A673 (cell line): ENCODE measurements around the gene MALT1. TPM values are rescaled to one million over a fixed set of nuclear protein-coding genes. Genes with fewer than 3 reads are reported as not detected.

Source experiments
- BruUV-seq: library from RNA; stranded (reverse); fragments of 400-500 nt; replicated peaks from 2 replicates; lab custom pipeline; 2021; lab: Mats Ljungman, UMichigan
- CTCF ChIA-PET: fragments of 300-600 bp; sonication (Branson Sonifier 250); formaldehyde crosslinking; loops from one replicate; lab custom pipeline; 2022; ENCODE audit warnings: antibody characterized with exemption; lab: Charles Lee
- POLR2A ChIA-PET: fragments of 300-600 bp; sonication (Branson Sonifier 250); formaldehyde crosslinking; loops from one replicate; lab custom pipeline; 2022; ENCODE audit warnings: antibody characterized with exemption; ENCODE audit not compliant: low non-redundant PET; lab: Charles Lee
- DNase-seq: peaks from one replicate; pipeline ENCODE4 v3.0.0-alpha.2; 2015; ENCODE audit warnings: low spot score
- H3K27ac ChIP-seq: fragments of 200-600 bp; sonication (generic); 2 replicates; pipeline ENCODE4 v1.5.1; 2016; ENCODE audit warnings: mixed run types, low read depth, mild to moderate bottlenecking, mixed read lengths, antibody characterized with exemption, low read length; ENCODE audit not compliant: poor library complexity, severe bottlenecking
- H3K27me3 ChIP-seq: fragments of 200-600 bp; sonication (generic); replicated peaks from 2 replicates; pipeline ENCODE4 v1.6.1; 2017; ENCODE audit warnings: mixed run types, low read depth, mild to moderate bottlenecking, mixed read lengths, antibody characterized with exemption, low read length; ENCODE audit not compliant: insufficient read depth, poor library complexity
- H3K36me3 ChIP-seq: fragments of 200-600 bp; sonication (generic); 2 replicates; pipeline ENCODE4 v1.6.1; 2016; ENCODE audit warnings: mixed run types, mild to moderate bottlenecking, mixed read lengths, antibody characterized with exemption, low read length; ENCODE audit not compliant: insufficient read depth, poor library complexity, severe bottlenecking
- H3K4me1 ChIP-seq: fragments of 200-600 bp; sonication (generic); 2 replicates; pipeline ENCODE4 v1.6.1; 2017; ENCODE audit warnings: mixed run types, mild to moderate bottlenecking, mixed read lengths, antibody characterized with exemption, low read length; ENCODE audit not compliant: insufficient read depth, poor library complexity, severe bottlenecking
- H3K4me3 ChIP-seq: fragments of 200-600 bp; sonication (generic); 2 replicates; pipeline ENCODE4 v1.5.1; 2016; ENCODE audit warnings: low read depth, mixed run types, mild to moderate bottlenecking, mixed read lengths, low read length; ENCODE audit not compliant: poor library complexity, severe bottlenecking
- H3K9me3 ChIP-seq: fragments of 200-600 bp; sonication (generic); 2 replicates; pipeline ENCODE4 v1.6.1; 2016; ENCODE audit warnings: mixed run types, low read depth, mild to moderate bottlenecking, mixed read lengths, antibody characterized with exemption, low read length; ENCODE audit not compliant: poor library complexity, severe bottlenecking
- CTCF ChIP-seq: fragments of 300-800, 200-600 bp; sonication (generic); conservative IDR thresholded peaks from 2 replicates; pipeline ENCODE4 v1.5.1; 2017; ENCODE audit warnings: low read depth, mild to moderate bottlenecking, antibody characterized with exemption, low read length, moderate library complexity, mixed read lengths
- EZH2 ChIP-seq: fragments of 200-600 bp; sonication (generic); IDR thresholded peaks from 2 replicates; pipeline ENCODE4 v1.6.1; 2017; ENCODE audit warnings: borderline replicate concordance, low read depth, mild to moderate bottlenecking, mixed read lengths, antibody characterized with exemption, low read length; ENCODE audit not compliant: poor library complexity, severe bottlenecking
- intact Hi-C: fragments of 100-400 bp; cut with micrococcal nuclease; formaldehyde crosslinking; loops from one replicate; pipeline ENCODE4 v1.10.0; 2022; ENCODE audit not compliant: unreplicated experiment
- total RNA-seq: library from RNA; stranded (reverse); gene quantifications from 2 replicates; pipeline ENCODE4 v1.2.3, GENCODE V29; 2021

Gene MALT1
- total RNA-seq, 1 experiment from 2014 or later: 23.0 TPM

- POLR2A ChIA-PET: no interaction called here
- no TSS peak for BruUV-seq
Measured at GRCh38 chr18:58630071-58630470, 41.2 kb upstream of the MALT1 start.

DNA sequence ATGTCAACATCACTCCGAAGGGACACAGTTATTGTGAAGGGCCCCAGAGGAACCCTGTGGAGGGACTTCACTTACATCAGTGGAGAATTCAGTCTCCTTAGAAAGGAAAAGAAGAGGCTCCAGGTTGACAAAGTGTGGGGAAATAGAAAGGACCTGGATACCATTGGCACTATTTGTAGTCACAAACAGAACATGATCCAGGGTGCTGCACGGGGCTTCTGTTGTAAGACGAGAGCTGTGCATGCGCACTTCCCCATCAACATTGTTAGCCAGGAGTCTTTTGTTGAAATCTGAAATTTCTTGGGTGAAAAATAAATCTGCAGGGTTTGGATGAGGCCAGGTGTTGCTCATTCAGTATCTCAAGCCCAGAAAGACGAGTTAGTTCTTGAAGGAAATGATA, 40.0 kb upstream of the MALT1 start:
- Histone ChIP-seq H3K4me3 (no peak overlapping the region), H3K9me3 (no peaks in the 10 kb centered on the region), H3K27me3 (no peaks in the 10 kb centered on the region), H3K27ac (no peak overlapping the region), H3K4me1 (no peaks in the 10 kb centered on the region), H3K36me3 (no peaks in the 10 kb centered on the region)
- TF ChIP-seq EZH2: no peak
- TF ChIP-seq CTCF: no peak
- ChIA-PET CTCF (no interaction called here), POLR2A (no interaction called here)
- intact Hi-C loops: no loop called here
- DNase-seq: no peak
- BruUV-seq: no TSS peak

More at GRCh38 chr18:58630071-58630470, 41.2 kb upstream of the MALT1 start:
- H3K4me3 ChIP-seq: no peak overlapping the region
- no peaks in the 10 kb centered on the region for H3K36me3 ChIP-seq
- TF ChIP-seq CTCF (no peak), EZH2 (no peak)
- no peaks in the 10 kb centered on the region for H3K9me3 ChIP-seq
- DNase-seq: no peak
- no peak overlapping the region for H3K27ac ChIP-seq
- CTCF ChIA-PET: no interaction called here
- no peaks in the 10 kb centered on the region for H3K4me1 ChIP-seq
- intact Hi-C loops: no loop called here
- no peaks in the 10 kb centered on the region for H3K27me3 ChIP-seq

GRCh38 chr18:58632552-58632951, 38.7 kb upstream of the MALT1 start:
- intact Hi-C loops: no loop called here
- Histone ChIP-seq H3K27me3 (no peaks in the 10 kb centered on the region), H3K27ac (no peak overlapping the region), H3K4me1 (peaks cover under 1% of the 10 kb centered on the region), H3K36me3 (no peaks in the 10 kb centered on the region), H3K4me3 (no peak overlapping the region), H3K9me3 (no peaks in the 10 kb centered on the region)
- BruUV-seq: no TSS peak
- ChIA-PET POLR2A (no interaction called here), CTCF (no interaction called here)
- no peak for TF ChIP-seq CTCF
- TF ChIP-seq EZH2: no peak
- DNase-seq: no peak
